ENCODE results near the gene PRDM15.

PRDM15 gene

DNA sequence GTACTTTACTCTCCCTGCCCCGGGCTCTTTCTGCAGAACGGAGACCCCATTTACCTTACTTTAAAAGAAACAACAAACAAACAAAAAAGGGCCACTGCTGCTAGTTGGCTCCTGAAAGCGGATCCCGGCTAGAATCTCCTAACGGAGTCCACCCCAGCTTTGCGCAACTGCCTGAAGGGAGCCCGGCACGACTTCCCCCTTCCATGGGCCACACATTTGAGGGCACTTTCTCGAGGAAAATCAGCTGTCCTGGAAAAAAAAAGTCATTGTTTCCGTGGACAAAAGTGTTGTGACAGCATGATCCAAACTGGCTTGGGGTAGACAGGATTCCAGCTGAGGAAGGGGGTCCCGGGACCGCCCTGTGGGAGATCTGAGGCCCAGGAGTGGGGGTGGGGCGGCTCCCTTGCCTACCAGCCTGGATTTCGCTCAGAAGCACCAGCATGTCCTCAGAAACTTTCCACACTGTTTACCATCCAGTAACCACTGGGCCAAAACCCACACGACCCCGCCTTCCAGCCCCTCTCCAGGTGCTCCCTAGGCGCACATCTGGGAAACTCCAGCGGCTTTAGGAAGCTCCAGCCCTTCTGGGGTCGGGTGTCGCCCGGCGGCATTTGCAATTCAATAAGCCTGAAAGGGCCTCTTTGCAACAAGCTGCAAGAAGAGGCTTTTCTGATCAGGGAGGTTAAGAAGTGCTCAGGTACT, 117.1 kb downstream of the PRDM15 start:
- TF ChIP-seq, protein P1, sequence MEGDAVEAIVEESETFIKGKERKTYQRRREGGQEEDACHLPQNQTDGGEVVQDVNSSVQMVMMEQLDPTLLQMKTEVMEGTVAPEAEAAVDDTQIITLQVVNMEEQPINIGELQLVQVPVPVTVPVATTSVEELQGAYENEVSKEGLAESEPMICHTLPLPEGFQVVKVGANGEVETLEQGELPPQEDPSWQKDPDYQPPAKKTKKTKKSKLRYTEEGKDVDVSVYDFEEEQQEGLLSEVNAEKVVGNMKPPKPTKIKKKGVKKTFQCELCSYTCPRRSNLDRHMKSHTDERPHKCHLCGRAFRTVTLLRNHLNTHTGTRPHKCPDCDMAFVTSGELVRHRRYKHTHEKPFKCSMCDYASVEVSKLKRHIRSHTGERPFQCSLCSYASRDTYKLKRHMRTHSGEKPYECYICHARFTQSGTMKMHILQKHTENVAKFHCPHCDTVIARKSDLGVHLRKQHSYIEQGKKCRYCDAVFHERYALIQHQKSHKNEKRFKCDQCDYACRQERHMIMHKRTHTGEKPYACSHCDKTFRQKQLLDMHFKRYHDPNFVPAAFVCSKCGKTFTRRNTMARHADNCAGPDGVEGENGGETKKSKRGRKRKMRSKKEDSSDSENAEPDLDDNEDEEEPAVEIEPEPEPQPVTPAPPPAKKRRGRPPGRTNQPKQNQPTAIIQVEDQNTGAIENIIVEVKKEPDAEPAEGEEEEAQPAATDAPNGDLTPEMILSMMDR (conservative IDR thresholded peaks at IDR 0.05; ENCODE audit: low read depth, low read length) = no peak
- no peak for DNase-seq (ENCODE audit: low read depth)
- peak overlapping the region; percentile 32 for H3K4me3 ChIP-seq (ENCODE audit: low read length)

DNA sequence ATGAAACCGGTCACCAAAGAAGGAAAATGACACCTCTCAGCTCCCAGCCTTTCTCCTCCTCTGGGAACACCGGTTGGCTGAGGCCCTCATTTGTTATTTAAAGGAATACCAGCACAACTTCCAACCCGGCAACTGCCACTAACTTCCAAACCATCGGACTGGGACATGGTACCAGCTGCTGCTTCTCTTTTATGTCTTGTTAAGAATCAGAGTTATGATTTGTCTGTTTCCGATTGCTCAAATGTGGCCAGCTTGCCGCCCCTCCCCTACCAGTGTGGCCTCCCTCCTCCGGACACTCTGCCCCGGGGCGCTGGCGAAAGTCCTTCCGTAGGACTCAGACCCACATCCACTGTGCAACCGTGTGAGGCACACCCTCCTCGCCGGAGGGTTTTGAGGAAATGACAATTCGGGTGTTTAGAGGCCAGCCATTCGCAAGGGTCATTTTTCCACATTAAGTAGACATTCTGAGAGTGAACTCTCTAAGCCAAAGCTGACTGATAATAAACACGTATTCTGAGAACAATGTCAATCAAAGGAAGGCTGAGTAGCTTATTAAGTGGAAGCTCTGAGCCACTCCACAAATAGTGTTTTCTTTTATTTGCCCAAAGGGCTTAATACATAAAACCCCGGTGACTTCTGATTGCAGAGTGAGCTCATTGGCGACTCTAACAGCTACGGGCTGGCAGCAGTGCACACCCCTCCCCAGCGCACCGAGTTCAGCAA, 117.8 kb downstream of the PRDM15 start:
- TF ChIP-seq, protein P1 (conservative IDR thresholded peaks at IDR 0.05; ENCODE audit: low read depth, low read length) = no peak
- peak; percentile 73 for DNase-seq (ENCODE audit: low read depth)
- H3K4me3 ChIP-seq (ENCODE audit: low read length) = peak overlapping the region; percentile 32

DNA sequence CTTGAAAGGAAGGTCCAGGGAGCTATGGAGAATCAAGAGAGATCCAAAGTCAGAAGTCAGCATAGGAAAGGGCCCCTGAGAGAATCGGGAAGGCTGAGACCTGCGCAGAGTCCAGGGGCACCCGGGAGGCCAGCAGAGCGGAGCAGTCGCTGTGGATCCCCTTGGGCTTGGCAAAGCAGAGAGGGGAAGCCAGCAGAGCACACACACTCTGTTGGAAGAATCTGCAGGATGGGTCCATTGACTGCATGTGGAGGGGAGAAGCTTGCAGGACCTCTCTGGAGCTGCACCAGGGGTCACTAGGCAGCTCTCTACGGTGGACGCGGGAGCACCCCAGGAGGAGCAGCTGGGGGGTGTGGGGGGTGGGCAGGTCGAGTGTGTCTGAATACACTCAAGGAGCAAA, 118.7 kb downstream of the PRDM15 start:
- DNase-seq (ENCODE audit: low read depth) = no peak
- H3K4me3 ChIP-seq (ENCODE audit: low read length) = no peak overlapping the region
- TF ChIP-seq, protein P1 (conservative IDR thresholded peaks at IDR 0.05; ENCODE audit: low read depth, low read length) = no peak

DNA sequence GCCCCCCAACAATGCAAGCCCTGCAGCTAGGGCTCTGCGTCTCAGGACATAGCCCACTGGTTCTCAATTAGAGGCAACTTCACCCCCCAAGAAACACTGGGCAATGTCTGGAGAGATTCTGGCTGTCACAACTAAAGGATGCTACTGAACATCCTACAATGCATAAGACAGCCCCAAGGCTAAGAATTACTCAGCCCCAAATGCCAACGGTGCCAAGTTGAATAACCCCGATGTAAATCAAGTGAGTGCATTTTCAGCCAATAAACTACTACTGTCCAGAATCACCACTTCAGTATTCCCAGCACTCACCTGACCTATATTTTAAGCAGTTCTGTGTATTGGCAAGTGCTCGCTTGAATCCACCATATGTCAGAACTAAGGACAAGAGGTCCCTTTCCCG, 119.2 kb downstream of the PRDM15 start:
- no peak overlapping the region for H3K4me3 ChIP-seq (ENCODE audit: low read length)
- TF ChIP-seq, protein P1 (conservative IDR thresholded peaks at IDR 0.05; ENCODE audit: low read depth, low read length) = no peak
- DNase-seq (ENCODE audit: low read depth) = no peak

DNA sequence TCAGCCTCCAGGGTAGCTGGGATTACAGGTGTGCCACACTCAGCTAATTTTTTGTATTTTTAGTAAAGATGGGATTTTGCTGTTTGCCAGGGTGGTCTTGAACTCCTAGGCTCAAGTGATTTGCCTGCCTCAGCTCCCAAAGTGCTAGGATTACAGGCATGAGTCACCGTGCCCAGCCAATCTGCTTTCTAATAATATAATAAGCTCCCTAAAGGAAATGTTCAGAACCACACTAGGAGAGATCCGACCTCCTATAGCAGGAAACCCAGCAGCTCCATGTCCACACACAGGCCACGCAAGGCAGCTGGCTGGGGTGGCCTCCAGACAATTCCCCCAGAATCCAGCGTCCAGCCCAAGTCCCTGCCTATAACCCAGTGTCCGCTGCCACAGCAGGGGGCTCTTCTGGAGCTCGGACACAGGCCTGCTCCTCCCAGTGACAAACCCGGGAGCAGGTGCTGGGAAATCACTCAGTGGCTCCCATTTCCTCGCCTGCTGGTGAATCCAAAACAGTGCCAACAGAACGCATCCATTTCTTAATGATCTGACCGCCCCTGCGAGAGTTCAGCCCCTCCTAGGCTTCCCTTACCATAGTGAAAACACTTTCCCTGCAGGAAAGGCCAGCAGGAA, 119.8 kb downstream of the PRDM15 start:
- no peak overlapping the region for H3K4me3 ChIP-seq (ENCODE audit: low read length)
- TF ChIP-seq, protein P1 (conservative IDR thresholded peaks at IDR 0.05; ENCODE audit: low read depth, low read length) = no peak
- no peak for DNase-seq (ENCODE audit: low read depth)

DNA sequence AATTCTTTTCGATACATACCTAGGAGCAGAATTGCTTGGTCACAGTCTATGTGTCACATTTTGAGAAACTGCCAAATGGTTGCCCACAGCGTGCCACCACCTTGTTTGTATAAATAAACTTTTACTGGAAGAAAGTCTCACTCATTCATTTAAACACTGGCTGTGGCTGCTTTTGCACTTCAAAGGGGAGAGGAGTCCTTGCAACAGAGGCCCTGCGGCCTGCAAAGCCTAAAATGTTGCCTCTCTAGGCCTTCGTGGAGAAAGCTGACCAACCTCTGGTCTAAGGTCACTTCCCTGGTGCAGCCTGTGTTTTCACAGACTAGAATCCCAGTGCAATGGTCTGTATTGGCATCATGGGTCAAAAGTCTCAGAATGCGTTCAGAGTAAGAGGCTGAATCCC, 120.6 kb downstream of the PRDM15 start:
- no peak for DNase-seq (ENCODE audit: low read depth)

More for the DNA sequence above, 120.6 kb downstream of the PRDM15 start:
- H3K4me3 ChIP-seq (ENCODE audit: low read length) = no peak overlapping the region
- TF ChIP-seq, protein P1 (conservative IDR thresholded peaks at IDR 0.05; ENCODE audit: low read depth, low read length) = no peak

Data from retinal pigment epithelial cell (primary cell).